Activated CD4-positive, alpha-beta T cell treated with anti-CD3 and anti-CD28 coated beads, Interleukin-10, Interleukin-2, amounts not matched to agents 100 ng/mL and 50 ng/mL, durations not matched to agents 16 hours and 8 hours (primary cell): ENCODE measurements around the gene CAPN5.

ENCODE experiments used
- DNase-seq: peaks from one replicate; pipeline ENCODE4 v3.0.0-alpha.2; 2020

CAPN5 gene

GRCh38 chr11:77102246-77103210 lies 35.8 kb downstream of the CAPN5 start, which contains the start of gene OMP:
Gene OMP, plus strand, starts transcription at chr11:77102840. Its CDS starts 0 bp downstream, at chr11:77102840.
- no peak for DNase-seq

DNA sequence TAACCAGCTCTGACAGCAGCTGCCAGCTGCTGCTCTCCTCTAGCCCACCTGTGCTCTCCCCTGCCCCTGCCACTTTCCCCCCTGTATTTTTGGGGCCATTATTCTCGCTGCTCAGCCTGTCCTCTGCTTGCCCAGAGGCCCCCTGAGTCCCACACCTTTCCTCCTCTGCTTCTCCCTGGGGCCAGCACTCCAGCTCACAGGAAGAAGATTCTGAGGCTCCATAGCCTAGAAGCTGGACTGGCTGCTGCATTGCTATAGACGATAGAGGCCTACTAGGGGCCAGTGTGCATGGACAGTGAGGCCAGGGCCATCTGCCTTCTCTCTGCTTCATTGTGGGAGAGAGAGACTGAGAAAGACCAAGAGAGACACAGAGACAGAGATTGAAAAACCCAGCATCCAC lies 36.5 kb downstream of the CAPN5 start:
- DNase-seq = no peak

- DNase-seq = no peak
Observed at GRCh38 chr11:77104727-77105126, 38.0 kb downstream of the CAPN5 start.

- DNase-seq = no peak
Observed at GRCh38 chr11:77106321-77106720, 39.5 kb downstream of the CAPN5 start.

DNA sequence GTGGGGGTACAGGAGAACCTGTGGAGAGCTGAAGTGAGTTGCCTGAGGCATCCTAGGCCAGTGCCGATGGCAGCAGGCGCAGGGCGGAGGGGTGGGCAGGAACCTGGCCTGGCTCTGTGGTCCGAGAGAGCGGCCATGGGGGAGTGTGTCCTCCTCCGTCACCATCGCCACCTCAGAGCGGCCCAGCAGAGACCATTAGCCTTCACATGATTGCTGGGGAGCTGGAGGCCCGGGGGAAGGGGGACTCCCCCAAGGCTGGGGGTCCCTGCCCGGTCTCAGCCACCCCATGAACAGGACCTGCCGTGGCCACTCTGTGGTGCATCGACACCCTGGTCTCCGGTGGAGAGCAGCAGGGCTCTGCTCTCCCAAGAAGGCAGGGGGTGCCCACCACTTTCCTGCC lies 40.0 kb downstream of the CAPN5 start:
- DNase-seq = no peak

GRCh38 chr11:77107950-77108349 lies 41.2 kb downstream of the CAPN5 start:
- no peak for DNase-seq

DNA sequence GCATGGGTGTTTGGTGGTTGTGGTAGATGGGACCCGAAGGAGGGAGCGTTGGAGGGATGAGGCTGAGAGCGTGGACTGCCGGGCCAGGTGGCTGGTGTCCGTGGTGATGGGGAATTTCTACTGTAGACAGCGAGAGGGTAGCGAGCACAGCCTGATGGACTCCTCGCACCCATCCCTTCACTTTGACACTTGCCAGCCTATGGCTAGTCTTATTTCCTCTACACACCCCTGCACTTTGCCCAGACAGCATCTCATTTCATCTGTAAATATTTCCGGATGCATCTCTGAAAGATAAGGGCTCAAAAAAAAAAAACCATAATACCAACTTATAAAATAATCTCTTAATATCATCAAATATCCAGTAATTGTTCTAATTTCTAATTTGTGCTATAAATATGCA lies 41.7 kb downstream of the CAPN5 start:
- no peak for DNase-seq

GRCh38 chr11:77109236-77110019 lies 42.7 kb downstream of the CAPN5 start:
- no peak for DNase-seq

- no peak for DNase-seq
Observed at GRCh38 chr11:77110836-77111235, 44.1 kb downstream of the CAPN5 start.

GRCh38 chr11:77111277-77111676 lies 44.5 kb downstream of the CAPN5 start:
- no peak for DNase-seq

DNA sequence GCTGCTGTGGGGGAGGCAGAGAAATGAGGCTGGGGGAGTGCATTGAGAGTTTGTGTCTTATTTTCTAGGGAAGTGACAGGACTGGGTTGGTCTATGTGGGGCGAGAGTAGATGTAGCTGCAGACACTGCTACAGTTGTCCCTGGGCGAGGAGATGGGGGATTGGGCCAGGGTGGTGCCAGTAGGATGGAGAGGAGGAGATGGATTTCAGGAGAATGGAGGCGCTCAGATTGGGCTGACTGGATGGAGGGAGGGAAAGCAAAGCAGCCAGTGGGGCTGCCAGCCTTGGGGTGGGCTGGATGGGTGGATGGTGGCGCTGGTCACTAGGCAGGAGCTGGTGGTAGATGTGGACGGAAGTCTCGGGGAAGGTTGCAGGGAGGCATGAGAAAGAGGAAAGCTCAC lies 45.2 kb downstream of the CAPN5 start:
- no peak for DNase-seq

- DNase-seq = no peak
Observed at GRCh38 chr11:77112641-77113381, 46.0 kb downstream of the CAPN5 start.

- DNase-seq = no peak
Observed at GRCh38 chr11:77113382-77114088, 46.8 kb downstream of the CAPN5 start.

DNA sequence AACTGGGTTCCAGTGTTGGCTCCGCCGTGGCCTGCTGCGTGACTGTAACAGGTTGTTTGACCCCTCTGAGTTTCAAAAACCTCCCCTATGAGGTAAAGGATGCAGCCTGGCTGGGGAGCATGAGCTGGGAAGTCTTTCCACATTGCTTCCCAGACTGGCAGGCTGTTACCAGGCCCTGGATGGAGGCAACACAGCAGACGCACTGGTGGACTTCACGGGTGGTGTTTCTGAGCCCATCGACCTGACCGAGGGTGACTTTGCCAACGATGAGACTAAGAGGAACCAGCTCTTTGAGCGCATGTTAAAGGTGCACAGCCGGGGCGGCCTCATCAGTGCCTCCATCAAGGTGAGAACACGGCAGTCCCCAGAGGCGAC lies 47.3 kb downstream of the CAPN5 start:
- no peak for DNase-seq

DNA sequence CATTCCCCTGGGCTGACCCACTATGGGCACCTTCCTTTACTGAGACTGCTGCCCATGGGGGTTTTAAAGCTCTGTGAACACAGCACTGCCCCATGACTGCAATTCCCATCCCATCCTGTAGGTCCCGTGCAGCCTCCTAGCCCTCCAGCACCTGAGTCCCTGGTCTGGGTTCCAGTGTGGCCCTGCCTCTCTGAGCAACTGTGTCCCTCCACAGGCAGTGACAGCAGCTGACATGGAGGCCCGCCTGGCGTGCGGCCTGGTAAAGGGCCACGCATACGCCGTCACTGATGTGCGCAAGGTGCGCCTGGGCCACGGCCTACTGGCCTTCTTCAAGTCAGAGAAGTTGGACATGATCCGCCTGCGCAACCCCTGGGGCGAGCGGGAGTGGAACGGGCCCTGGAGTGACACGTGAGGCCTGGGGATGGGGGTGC lies 48.4 kb downstream of the CAPN5 start:
- no peak for DNase-seq

DNA sequence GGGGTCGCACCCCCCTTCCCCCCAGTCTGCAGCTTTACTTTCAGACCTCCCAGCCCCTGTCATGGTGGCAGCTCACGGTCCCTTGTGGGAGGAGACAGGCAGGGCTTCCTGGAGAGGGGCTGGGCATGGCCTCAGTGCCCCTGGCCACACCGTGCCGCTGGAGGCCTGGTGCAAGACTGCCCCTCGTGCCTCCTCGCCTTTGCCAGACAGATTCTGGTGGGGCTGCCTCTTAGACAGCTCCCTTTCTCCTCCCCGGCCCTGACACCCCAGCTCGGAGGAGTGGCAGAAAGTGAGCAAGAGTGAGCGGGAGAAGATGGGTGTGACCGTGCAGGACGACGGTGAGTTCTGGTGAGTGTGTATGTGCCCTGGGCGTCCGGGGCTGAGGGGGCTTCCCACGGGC lies 49.2 kb downstream of the CAPN5 start:
- no peak for DNase-seq

DNA sequence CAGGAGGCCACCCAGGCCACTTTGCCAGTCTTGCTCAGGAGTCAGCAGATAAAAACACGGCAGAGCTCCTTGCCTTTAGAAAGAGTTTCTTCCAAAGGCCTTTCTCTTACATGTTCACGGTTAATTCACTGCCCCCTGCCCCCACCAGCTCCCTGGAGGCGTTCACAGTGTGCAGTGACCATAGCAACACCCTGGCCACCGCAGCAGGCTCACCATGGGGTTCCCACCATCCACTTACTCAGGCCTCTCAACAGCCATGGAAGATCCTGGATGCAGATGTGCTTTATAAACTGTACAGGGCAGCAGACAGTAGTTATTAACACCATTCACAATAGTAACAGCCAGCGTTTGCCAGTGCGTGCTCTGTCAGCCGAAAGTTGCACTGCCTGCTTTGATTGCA lies 50.7 kb downstream of the CAPN5 start:
- no peak for DNase-seq

GRCh38 chr11:77118086-77118485 lies 51.3 kb downstream of the CAPN5 start:
- DNase-seq = no peak

DNA sequence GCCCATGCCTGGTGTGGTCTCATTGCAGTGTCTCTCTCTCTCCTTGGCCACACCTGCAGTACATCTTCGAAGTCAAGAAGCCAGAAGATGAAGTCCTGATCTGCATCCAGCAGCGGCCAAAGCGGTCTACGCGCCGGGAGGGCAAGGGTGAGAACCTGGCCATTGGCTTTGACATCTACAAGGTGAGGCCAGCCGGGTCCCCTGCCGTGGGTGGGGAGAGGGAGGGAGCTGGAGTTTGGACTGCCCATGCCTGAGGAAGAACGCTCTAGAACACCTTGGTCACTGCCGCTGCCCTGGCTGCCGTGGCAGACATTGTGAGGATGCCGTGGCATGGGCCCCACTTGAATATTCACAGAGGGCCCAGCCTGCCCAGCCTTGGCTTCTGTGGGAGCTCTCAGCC lies 52.2 kb downstream of the CAPN5 start:
- DNase-seq = no peak

DNA sequence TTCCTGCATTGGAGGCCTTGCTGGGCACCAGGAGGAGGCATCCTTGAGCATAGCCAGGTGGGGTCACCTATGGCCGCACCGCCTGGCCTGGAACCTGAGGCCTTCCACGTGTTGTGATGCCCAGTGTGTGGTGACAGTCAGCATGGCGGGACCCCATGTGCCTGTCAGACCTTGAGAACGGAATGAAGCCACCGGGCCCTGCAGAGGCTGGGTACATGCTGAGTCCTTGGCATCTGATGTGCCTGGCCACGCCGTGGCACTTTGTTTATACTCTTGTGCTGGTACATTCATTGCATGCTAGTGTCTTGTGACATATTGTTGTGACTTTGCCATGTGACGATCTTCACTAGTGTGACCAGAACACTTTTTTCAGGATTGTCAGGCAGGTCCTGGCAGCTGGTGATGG lies 52.8 kb downstream of the CAPN5 start:
- DNase-seq = no peak

DNA sequence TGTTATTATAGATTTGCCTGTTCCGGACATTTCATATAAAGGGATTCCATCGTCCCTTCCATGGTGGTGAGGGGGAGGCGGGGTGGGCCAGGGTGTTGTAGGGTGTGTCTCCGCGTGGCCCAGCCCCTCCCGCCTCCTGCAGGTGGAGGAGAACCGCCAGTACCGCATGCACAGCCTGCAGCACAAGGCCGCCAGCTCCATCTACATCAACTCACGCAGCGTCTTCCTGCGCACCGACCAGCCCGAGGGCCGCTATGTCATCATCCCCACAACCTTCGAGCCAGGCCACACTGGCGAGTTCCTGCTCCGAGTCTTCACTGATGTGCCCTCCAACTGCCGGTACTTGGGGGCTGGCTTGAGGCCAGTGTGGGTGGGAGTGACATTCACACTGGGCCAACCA lies 53.8 kb downstream of the CAPN5 start:
- DNase-seq = no peak

DNA sequence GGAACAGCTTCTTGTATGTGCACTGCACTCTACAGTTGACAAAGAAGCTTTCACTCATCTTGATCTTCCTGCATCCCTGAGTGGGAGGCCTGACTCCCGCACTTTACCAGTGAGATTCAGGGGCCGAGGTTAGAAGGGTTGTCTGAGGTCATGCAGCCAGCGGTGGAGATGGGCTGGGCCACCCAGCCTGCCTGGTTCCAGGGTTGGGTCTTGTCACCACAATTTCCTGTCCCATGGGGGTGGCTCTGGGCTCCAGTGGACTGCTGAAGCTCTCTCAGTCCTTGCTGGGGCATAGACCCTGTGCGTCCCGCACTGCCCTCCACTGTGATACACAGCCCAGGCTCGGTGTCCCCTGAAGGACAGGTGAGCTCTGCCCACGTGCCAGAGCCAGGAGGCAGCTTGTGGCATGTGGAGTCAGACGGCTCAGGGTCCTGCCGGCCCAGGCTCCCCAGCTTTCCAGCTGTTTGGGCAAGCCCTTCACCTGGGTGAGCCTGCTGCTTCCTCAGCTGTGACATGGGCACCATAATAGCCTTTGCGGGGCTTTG lies 54.4 kb downstream of the CAPN5 start:
- DNase-seq = no peak
